ENCODE measurements around the gene CCSER1. TPM values are rescaled to one million over a fixed set of nuclear protein-coding genes. Genes with fewer than 3 reads are reported as not detected.
"Not testable (repeated sequence)": the region's sequence is repeated elsewhere in the genome, so short reads cannot be mapped to it uniquely, and the experiment has no call there.

The CCSER1 gene
- total RNA-seq, 1 donor, result under 0.01 TPM

DNA sequence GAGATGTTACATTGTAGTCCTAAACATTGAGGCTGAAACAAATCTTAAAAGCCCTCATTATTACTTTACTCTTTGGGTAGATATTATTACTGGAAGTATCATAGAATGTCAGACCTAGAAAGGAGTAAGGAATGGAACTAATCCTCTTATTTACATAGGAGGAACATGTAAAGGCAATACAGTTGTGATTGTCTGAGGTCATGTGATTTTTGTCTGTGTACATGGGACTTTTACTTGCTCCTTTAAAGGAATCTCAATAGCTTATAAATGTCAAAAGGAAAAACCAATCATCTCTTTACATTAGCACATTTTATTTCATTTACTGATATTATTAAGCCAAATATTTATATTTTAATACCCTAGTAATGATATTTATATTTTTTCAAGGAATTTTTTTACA, 568.2 kb downstream of the CCSER1 start:
- no peak overlapping the region for H3K4me3 ChIP-seq (ENCODE audit: low read depth, low read length)
- TF ChIP-seq CTCF (IDR thresholded peaks at IDR 0.05; ENCODE audit: insufficient read depth, low read length), result no peak
- no peak for DNase-seq (ENCODE audit: low read depth)

- not testable (repeated sequence) for DNase-seq (ENCODE audit: low read depth); H3K4me3 ChIP-seq (ENCODE audit: low read depth, low read length)
These were observed 578.3 kb downstream of the CCSER1 start for GRCh38 chr4:90705501-90705900.

GRCh38 chr4:90715242-90715641, 588.0 kb downstream of the CCSER1 start:
- no peak for TF ChIP-seq CTCF (IDR thresholded peaks at IDR 0.05; ENCODE audit: insufficient read depth, low read length)
- DNase-seq (ENCODE audit: low read depth), result no peak
- no peak overlapping the region for H3K4me3 ChIP-seq (ENCODE audit: low read depth, low read length)

- H3K4me3 ChIP-seq (ENCODE audit: low read depth, low read length), result no peak overlapping the region
- no peak for TF ChIP-seq CTCF (IDR thresholded peaks at IDR 0.05; ENCODE audit: insufficient read depth, low read length)
- no peak for DNase-seq (ENCODE audit: low read depth)
These were observed 591.7 kb downstream of the CCSER1 start for GRCh38 chr4:90718931-90719330.

GRCh38 chr4:90727938-90728337, 600.7 kb downstream of the CCSER1 start:
- no peak overlapping the region for H3K4me3 ChIP-seq (ENCODE audit: low read depth, low read length)
- no peak for TF ChIP-seq CTCF (IDR thresholded peaks at IDR 0.05; ENCODE audit: insufficient read depth, low read length)
- no peak for DNase-seq (ENCODE audit: low read depth)

GRCh38 chr4:90730752-90731151, 603.6 kb downstream of the CCSER1 start:
- no peak for TF ChIP-seq CTCF (IDR thresholded peaks at IDR 0.05; ENCODE audit: insufficient read depth, low read length)
- no peak overlapping the region for H3K4me3 ChIP-seq (ENCODE audit: low read depth, low read length)
- DNase-seq (ENCODE audit: low read depth), result no peak

GRCh38 chr4:90733211-90733610, 606.0 kb downstream of the CCSER1 start:
- TF ChIP-seq CTCF (IDR thresholded peaks at IDR 0.05; ENCODE audit: insufficient read depth, low read length), result no peak
- DNase-seq (ENCODE audit: low read depth), result no peak
- no peak overlapping the region for H3K4me3 ChIP-seq (ENCODE audit: low read depth, low read length)

Data from fibroblast of the aortic adventitia (primary cell).